Neural crest cell (in vitro differentiated cells): ENCODE results near the gene FCN1. TPM values are rescaled to one million over a fixed set of nuclear protein-coding genes. Genes with fewer than 3 reads are reported as not detected.

Experiments used
- DNase-seq: peaks from one replicate; pipeline ENCODE4 v3.0.0; 2021; ENCODE audit warnings: low read depth, mixed read lengths, low spot score
- H3K27ac Mint-ChIP-seq: one replicate; pipeline ENCODE4 v1.8.0; 2021; ENCODE audit warnings: mild to moderate bottlenecking, mixed read lengths; ENCODE audit not compliant: unreplicated experiment
- H3K27me3 Mint-ChIP-seq: 2 replicates; pipeline ENCODE4 v1.8.0; 2021; ENCODE audit warnings: low read depth, mild to moderate bottlenecking, mixed read lengths
- H3K36me3 Mint-ChIP-seq: 2 replicates; pipeline ENCODE4 v1.8.0; 2021; ENCODE audit warnings: low read depth, mild to moderate bottlenecking, mixed read lengths
- H3K4me1 Mint-ChIP-seq: 2 replicates; pipeline ENCODE4 v1.8.0; 2021; ENCODE audit warnings: mixed read lengths
- H3K4me3 Mint-ChIP-seq: one replicate; pipeline ENCODE4 v1.8.0; 2021; ENCODE audit warnings: mild to moderate bottlenecking, mixed read lengths
- H3K9me3 Mint-ChIP-seq: 2 replicates; pipeline ENCODE4 v1.8.0; 2021; ENCODE audit warnings: mixed read lengths
- total RNA-seq: library from RNA; stranded (reverse); gene quantifications from 2 replicates; pipeline ENCODE4 v1.2.1, GENCODE V29; 2021
- TF ChIP-seq, protein P1 (sequence below): fragments of 200-600 bp; sonication (generic); conservative IDR thresholded peaks from 2 replicates; pipeline ENCODE4 v1.5.0; 2021; ENCODE audit warnings: antibody characterized with exemption, mild to moderate bottlenecking

The FCN1 gene
- total RNA-seq, 1 donor from 2014 or later: not detected

GRCh38 chr9:134935056-134935640 is 17.4 kb upstream of the FCN1 start:
- Mint-ChIP-seq H3K27ac (no peak overlapping the region), H3K27me3 (peaks cover 2% of the 10 kb centered on the region), H3K4me1 (peaks cover 9% of the 10 kb centered on the region), H3K9me3 (no peaks in the 10 kb centered on the region), H3K36me3 (no peaks in the 10 kb centered on the region), H3K4me3 (no peak overlapping the region)
- DNase-seq: no peak
- TF ChIP-seq, protein P1, sequence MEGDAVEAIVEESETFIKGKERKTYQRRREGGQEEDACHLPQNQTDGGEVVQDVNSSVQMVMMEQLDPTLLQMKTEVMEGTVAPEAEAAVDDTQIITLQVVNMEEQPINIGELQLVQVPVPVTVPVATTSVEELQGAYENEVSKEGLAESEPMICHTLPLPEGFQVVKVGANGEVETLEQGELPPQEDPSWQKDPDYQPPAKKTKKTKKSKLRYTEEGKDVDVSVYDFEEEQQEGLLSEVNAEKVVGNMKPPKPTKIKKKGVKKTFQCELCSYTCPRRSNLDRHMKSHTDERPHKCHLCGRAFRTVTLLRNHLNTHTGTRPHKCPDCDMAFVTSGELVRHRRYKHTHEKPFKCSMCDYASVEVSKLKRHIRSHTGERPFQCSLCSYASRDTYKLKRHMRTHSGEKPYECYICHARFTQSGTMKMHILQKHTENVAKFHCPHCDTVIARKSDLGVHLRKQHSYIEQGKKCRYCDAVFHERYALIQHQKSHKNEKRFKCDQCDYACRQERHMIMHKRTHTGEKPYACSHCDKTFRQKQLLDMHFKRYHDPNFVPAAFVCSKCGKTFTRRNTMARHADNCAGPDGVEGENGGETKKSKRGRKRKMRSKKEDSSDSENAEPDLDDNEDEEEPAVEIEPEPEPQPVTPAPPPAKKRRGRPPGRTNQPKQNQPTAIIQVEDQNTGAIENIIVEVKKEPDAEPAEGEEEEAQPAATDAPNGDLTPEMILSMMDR: no peak

GRCh38 chr9:134933076-134933659 is 15.5 kb upstream of the FCN1 start:
- Mint-ChIP-seq H3K9me3 (no peaks in the 10 kb centered on the region), H3K27ac (no peak overlapping the region), H3K4me1 (peaks cover 9% of the 10 kb centered on the region), H3K36me3 (no peaks in the 10 kb centered on the region), H3K4me3 (no peak overlapping the region), H3K27me3 (peaks cover 2% of the 10 kb centered on the region)
- TF ChIP-seq, protein P1: no peak
- no peak for DNase-seq

- TF ChIP-seq, protein P1: no peak
- H3K27ac Mint-ChIP-seq: no peak overlapping the region
- no peaks in the 10 kb centered on the region for H3K36me3 Mint-ChIP-seq
- H3K4me3 Mint-ChIP-seq: no peak overlapping the region
- peaks cover 9% of the 10 kb centered on the region for H3K4me1 Mint-ChIP-seq
- no peaks in the 10 kb centered on the region for H3K9me3 Mint-ChIP-seq
- DNase-seq: no peak
- H3K27me3 Mint-ChIP-seq: peaks cover 6% of the 10 kb centered on the region
Measured at GRCh38 chr9:134932606-134933005, 14.9 kb upstream of the FCN1 start.

- Mint-ChIP-seq H3K27me3 (peaks cover 6% of the 10 kb centered on the region), H3K36me3 (no peaks in the 10 kb centered on the region), H3K4me1 (peaks cover 9% of the 10 kb centered on the region), H3K4me3 (no peak overlapping the region), H3K9me3 (no peaks in the 10 kb centered on the region), H3K27ac (no peak overlapping the region)
- DNase-seq: no peak
- TF ChIP-seq, protein P1: no peak
Measured at GRCh38 chr9:134932171-134932570, 14.5 kb upstream of the FCN1 start.

DNA sequence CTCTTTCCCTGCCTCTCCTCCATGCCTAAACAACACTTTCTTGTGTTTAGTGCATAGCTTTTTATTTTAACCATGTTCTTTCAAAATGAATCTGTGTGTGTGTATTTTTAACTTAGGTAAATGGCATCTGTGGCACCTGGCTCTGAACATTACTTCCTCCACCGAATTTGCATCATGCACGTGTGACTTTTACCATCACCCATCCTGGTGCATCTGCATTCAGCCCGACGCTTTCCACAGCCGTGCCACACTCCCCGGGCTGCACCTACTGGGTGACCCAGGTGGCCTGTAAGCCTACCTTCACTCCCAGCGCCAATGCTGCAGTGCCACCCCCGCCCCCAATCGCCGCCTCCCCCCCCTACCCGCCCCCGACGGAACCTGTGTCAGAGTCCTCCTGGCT is 12.7 kb upstream of the FCN1 start:
- no peaks in the 10 kb centered on the region for H3K36me3 Mint-ChIP-seq
- no peak overlapping the region for H3K4me3 Mint-ChIP-seq
- DNase-seq: no peak
- H3K27me3 Mint-ChIP-seq: peaks cover 6% of the 10 kb centered on the region
- peaks cover 5% of the 10 kb centered on the region for H3K4me1 Mint-ChIP-seq
- TF ChIP-seq, protein P1: no peak
- H3K27ac Mint-ChIP-seq: no peak overlapping the region
- H3K9me3 Mint-ChIP-seq: no peaks in the 10 kb centered on the region
